ENCODE measurements around the gene CASP2. TPM values are rescaled to one million over a fixed set of nuclear protein-coding genes. Genes with fewer than 3 reads are reported as not detected.

CASP2 gene
- total RNA-seq, 1 experiment from 2014 or later: 65.3 TPM

DNA sequence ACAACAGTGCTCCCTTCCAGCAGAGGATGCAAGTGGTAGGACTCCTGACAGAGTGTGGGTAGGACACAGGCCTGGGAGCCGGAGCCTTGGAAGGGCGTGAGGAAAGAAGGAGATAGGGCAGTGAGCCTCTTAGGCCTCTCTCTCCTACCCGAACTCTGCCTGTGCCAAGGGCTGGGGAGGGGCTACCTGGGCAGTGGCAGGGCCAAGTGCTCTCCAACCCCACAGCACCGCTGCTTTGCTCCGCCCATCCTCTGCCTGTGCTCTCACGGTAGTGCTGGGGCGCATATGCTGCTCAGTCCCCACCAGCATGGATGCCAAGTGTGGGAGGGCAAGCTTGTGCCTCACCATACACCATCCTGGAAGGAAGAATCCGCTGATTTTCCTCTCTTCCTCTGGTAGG, 66.8 kb downstream of the CASP2 start:
- Histone ChIP-seq H3K79me2 (ENCODE audit: insufficient read depth, low read length) (no peaks in the 10 kb centered on the region), H3K9ac (ENCODE audit: extremely low read depth, insufficient read length, low read length) (no peak overlapping the region), H2BK20ac (ENCODE audit: low read depth, low read length, poor library complexity, severe bottlenecking) (no peak overlapping the region), H4K5ac (ENCODE audit: insufficient read length, low read depth, low read length) (no peak overlapping the region), H3K27ac (ENCODE audit: insufficient read length, low read depth, low read length) (no peak overlapping the region), H4K20me1 (ENCODE audit: control insufficient read depth, insufficient read depth, insufficient read length) (no peaks in the 10 kb centered on the region), H2BK12ac (ENCODE audit: insufficient read length, low read depth, low read length) (no peak overlapping the region), H3K79me1 (ENCODE audit: insufficient read depth, low read depth, low read length, poor library complexity, severe bottlenecking) (no peaks in the 10 kb centered on the region), H3K27me3 (ENCODE audit: insufficient read depth, low read length) (no peaks in the 10 kb centered on the region), H2BK120ac (ENCODE audit: low read depth, low read length, poor library complexity, severe bottlenecking) (no peak overlapping the region), H3K18ac (ENCODE audit: insufficient read length, low read depth, low read length) (no peak overlapping the region), H3T11ph (ENCODE audit: low read length) (no peak overlapping the region), H3K4me1 (ENCODE audit: insufficient read depth, low read length) (no peaks in the 10 kb centered on the region), H3K14ac (ENCODE audit: insufficient read depth, low read length) (no peak overlapping the region; the same call in 1 of the 2 replicates), H4K8ac (replicated peaks; ENCODE audit: insufficient read length, low read depth, low read length) (no peak overlapping the region), H3K23ac (ENCODE audit: insufficient read length, low read depth, low read length) (no peak overlapping the region), H3K4ac (ENCODE audit: low read depth, low read length) (no peak overlapping the region), H3K23me2 (ENCODE audit: insufficient read length, low read depth, low read length, poor library complexity, severe bottlenecking) (no peaks in the 10 kb centered on the region), H3K56ac (ENCODE audit: insufficient read length, low read depth, low read length) (no peak overlapping the region), H2AK5ac (ENCODE audit: insufficient read length, low read length) (no peak overlapping the region), H2BK15ac (ENCODE audit: low read depth, low read length) (no peak overlapping the region), H4K91ac (ENCODE audit: insufficient read length, low read depth, low read length) (no peak overlapping the region), H2BK5ac (ENCODE audit: insufficient read length, low read length) (no peak overlapping the region), H2AFZ (ENCODE audit: low read length) (no peak overlapping the region), H3K9me3 (ENCODE audit: control insufficient read depth, low read depth, low read length) (no peaks in the 10 kb centered on the region), H3K4me2 (ENCODE audit: insufficient read depth, insufficient read length, low read length) (no peak overlapping the region)
- WGBS (ENCODE audit: extremely low coverage, insufficient read length, low lambda C conversion rate): no CpG with 5 or more reads among the region's 8 CpGs
- Mint-ChIP-seq H3K4me1 (peaks cover 17 to 21% of the 10 kb centered on the region in 2 experiments), H3K36me3 (ENCODE audit: insufficient read depth in 1 of 3, low read depth in 3 of 3) (peaks cover 30 to 60% (median 46%) of the 10 kb centered on the region in 3 experiments), H3K4me3 (no peak overlapping the region), H3K9me3 (no peaks in the 10 kb centered on the region), H3K27ac (no peak overlapping the region), H3K27me3 (ENCODE audit: low read depth) (peaks cover 3% of the 10 kb centered on the region)
- DNase-seq: no peak
- TF ChIP-seq CTCF (conservative IDR thresholded peaks at IDR 0.05): no peak
